RKO (cell line): ENCODE measurements around the gene ZNF311.

Experiments
- DNase-seq: peaks from one replicate; pipeline ENCODE4 v3.0.0-alpha.2; 2016; ENCODE audit warnings: low spot score

Gene ZNF311

DNA sequence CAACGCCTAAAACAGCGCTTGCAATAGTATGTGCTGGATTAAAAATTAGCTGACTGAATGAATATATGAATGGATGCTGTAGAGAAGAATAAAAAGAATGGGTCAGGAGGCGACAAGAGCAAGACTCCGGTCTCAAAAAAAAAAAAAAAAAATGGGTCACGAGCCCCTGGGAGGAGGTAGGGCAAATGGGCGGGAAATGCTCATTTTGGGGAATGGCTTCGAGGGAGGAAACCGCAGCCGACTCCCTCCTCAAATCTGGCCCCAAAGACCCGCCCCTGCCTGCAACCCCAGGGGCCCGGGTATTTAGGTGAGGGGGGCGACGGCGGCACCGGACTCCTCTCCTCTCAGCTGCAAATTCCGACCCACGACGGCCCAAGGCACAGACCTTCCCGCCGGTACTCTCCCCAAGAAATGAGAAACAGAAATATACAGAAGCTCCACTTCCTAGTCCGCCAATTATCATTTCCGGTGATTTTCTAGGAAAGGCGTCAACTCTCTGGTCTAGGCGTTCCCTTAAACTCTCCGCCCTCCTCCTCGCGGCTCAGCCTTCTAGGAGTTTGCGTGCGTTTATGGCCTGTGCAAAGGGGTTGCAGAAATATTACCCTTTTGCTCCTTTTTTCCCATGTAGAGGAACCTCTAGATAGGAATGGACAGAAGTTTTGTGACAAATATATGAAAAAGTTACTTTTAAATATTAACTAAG lies at the start of gene ZNF311:
ZNF311 (minus strand) TSS at position 133 of the 703 bp plus-strand sequence. CDS start 1,361 bp downstream, outside the sequence.
- no peak for DNase-seq

DNA sequence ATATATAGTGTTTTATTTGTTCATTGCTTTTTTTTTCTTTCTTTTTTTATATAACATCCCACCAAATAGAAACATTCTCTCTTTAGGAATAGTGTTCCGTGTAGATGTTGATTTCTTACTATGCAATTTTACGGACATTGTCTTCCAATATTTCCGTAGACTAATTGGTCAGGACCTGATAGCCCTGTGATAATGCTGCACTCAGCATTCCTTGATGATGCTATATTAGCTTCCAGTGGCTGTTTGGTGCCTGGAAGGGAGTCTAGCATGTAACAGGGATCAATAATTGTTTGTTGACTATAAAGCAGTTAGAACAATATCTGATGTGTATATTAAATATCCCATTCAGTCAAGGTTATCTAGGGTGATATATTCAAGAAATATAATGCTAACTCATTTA lies 46.6 kb upstream of the ZNF311 start:
- DNase-seq: no peak

DNA sequence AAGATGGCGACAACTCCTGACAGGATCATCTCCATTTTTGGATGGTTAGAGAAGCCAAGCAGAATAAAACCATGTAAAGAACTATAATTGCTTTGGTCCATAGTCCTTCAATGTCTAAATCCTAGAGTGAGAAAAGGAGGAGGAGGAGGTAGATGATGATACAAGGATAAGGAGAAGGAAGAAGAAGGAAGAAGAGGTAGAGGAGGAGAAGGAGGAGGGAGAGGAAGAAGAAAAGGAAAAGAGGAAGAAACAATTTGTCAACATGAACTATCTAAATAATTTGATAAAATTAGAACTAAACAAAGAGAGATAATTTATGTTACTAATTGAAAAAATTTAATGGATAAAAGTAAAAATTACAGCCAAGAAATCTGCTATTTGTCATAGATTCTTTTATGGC lies 40.0 kb upstream of the ZNF311 start, which contains the start of gene OR2W1:
OR2W1 (minus strand) TSS at position 101 of the 400 bp plus-strand sequence; CDS start at position 101, 0 bp downstream.
- no peak for DNase-seq

DNA sequence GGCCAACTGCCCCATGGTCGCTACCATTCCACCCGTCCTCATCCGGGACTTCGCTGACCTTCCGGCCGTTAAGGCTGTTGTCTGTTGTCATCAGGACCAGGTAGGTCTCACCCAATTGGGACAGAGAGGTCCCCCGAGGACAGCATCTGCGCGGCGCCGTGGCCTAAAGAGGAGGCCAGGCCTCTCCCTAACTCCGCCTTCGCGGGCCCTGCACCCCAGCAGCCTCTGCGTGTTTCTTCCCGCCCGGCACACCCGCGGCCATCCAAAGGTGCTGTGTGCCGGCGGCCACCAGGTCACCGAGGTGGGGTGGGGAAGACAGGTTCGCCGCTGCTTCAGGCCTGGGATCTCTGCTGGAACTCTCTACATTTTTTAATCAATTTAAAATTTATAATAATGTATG lies 30.8 kb upstream of the ZNF311 start:
- no peak for DNase-seq

DNA sequence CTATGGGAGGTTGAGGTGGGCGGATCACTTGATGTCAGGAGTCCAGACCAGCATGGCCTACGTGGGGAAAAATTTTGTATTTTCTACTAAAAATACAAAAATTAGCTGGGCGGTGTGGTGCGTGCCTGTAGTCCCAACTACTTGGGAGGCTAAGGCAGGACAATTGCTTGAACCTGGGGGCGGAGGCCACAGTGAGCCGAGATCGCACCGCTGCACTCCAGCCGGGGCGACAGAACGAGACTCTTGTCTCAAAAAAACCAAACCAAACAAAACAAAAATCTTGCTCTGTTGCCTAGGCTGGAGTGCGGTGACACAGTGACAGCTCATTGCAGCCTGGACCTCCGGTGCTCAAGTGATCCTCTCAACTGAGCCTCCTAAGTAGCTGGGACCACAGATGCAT lies 23.7 kb upstream of the ZNF311 start:
- no peak for DNase-seq

DNA sequence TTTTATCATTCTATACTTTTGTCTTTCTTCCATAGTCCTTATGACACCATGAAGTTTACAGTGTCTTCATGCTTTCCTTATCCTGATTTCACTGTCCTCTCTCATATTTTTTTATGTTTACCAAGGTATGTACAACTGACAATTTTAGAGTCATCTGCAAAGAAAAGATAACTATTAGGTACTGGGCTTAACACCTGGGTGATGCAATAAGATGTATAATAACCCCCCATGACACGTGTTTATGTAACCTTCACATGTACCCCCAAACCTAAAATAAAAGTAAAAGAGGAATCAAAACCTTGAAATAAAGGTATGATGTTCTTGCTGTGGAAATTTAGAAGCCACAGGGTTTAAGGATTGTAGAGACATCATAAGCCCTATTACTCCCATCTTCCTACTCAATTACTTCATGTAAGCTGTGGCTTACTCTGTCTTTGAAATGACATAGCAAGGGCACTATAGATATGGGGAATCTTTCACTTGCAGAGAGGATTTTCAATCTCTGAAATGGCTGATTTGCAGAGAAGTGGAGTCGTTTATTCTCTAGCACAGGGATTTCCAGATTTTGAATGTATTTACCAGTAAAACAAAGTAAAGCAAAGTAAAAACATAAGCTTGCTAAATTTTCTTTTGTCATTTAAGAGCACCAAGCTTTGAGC lies 20.9 kb upstream of the ZNF311 start:
- DNase-seq: no peak

DNA sequence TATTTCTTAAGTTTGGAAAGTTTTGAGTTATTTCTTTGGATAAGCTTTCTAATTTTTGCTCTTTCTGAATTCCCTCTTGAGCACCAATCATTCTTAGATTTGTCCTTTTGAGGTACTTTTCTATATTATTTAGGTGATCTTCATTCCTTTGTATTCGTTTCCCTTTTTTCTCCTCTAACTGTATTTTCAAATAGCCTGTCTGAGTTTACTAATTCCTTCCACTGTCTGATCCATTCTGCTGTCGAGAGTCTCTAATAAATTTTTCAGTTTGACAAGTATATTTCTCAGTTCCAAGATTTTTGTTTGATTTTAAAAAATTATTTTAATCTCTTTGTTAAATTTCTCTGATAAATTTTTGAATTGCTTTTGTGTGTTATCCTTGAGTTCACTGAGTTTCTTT lies 16.3 kb upstream of the ZNF311 start:
- no peak for DNase-seq

DNA sequence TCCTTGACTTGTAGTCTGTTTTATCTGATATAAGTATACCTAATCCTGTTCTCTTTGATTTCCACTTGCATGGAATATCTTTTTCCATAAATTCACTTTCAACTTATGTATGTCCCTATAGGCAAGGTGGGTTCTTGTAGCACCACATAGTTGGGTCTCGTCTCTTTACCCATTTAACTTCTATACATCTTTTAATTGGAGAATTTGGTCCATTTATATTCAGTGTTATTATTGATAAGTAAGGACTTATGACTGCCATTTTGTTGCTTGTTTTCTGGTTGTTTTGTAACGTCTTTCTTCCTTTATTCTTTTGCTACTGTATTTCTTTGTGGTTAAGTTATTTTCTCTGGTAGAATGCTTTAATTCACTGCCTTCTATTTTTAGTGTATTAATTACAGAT lies 14.5 kb upstream of the ZNF311 start:
- DNase-seq: no peak

DNA sequence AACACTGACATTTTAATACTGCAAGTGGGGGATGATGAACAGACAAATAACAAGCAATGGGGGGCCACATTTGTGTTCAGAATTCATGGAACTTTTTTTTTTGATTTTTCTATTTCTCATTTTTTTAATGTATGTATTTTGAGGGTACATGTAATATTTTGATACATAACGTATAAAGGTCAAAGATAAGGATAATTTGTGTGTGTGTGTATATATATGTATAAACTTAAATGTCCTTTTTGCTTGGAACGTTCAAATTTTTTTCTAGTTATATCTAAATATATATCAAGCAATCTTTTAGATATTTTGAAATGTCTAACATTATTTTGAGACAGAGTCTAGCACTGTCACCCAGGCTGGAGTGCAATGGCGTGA lies 12.3 kb upstream of the ZNF311 start:
- no peak for DNase-seq

DNA sequence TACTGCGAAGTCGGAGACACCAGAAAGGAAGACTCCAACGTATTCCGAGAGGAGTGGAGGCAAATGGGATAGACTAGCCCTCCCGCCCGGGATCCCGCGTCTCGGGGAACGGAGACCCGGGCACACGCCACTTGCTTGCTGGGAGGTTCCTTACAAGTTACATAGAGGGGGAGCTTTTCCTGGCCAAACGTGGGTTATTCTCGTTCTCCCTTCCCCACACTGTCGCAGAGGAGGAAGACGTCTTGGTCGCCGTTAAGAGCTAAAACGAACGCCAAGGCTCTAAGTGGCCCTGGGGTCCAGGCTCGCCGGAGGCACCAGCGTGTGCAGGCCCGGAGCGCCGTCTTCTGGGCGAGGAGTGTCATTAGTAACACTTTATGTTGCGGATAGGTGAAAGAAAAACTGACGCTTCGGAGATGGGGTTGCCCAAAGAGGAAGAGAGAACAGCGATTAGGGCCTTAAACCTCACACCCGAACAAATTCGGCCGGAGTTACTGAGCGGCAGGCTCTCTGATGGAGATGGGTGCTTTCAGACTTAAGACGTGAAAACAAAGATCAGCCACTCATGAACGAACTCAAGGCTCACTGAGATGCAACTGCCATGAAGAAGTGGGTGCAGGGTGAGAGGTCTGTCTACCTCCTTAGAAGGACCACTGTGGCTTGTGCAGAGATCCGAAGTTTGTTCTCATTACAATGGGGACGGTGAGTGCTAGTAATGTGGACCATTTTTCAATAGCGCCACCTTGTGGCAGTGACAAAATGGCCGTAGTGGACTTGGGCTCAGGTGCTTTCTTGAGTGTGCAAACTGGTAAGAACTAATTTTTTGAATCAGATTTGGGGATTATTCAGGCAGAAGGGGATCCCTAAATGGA lies 11.7 kb upstream of the ZNF311 start:
- DNase-seq: peak; percentile 88

DNA sequence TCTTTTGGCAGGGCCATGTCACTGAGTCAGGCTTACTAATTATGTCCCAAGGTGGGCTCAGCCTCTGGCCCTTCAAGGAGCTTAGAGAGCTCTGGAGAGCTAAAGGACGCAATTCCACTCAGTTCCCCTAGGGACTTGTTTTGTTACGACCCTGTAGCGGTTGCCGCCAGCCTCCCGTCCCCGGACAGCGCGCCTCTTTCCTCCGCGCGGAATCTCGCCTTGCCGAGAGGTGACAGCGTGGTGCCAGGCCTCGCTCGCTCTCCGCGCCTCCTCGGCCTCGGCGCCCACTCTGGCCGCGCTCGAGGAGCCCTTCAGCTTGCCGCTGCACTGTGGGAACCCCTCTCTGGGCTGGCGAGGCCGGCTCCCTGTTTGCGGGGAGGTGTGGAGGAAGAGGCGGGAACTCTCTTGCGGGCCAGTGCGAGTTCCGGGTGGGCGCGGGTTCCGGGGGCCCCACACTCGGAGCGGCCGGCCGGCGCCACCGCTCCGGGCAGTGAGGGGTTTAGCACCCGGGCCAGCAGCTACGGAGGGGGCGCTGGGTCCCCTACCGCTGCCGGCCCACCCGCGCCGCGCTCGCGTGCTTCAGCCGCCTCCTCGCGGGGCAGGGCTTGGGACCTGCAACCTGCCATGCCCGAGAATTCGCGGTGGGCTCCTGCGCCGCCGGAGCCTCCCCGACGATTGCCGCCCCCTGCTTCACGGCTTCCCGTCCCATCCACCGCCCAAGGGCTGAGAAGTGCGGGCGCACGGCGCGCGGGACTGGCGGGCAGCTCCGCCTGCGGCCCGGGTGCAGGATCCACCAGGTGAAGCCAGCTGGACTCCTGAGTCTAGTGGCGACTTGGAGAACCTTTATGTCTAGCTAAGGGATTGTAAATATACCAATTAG lies 9.9 kb upstream of the ZNF311 start:
- peak; percentile 1 for DNase-seq

DNA sequence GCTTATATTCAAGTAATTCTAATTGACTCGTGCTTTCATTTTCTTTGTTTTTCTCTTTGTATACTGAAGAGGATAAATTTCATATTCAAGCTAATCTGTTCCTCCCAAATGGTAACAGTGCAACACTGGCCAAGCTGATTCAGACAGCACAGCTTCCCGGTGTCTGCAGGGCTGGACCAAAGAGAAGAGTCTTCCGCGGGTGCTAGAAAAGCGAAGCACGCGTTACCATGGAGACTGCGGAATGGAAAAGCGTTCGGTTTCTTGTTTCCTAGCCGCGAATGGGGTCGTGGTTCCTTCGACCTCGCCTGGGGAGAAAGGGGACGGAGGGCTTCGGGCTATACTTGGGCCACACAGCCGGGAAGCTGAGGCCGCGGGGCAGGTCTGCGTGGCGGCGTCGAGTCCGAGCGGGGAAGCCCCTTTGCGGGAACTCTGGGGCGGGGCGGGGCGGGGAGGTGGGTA lies 6.2 kb upstream of the ZNF311 start:
- no peak for DNase-seq

DNA sequence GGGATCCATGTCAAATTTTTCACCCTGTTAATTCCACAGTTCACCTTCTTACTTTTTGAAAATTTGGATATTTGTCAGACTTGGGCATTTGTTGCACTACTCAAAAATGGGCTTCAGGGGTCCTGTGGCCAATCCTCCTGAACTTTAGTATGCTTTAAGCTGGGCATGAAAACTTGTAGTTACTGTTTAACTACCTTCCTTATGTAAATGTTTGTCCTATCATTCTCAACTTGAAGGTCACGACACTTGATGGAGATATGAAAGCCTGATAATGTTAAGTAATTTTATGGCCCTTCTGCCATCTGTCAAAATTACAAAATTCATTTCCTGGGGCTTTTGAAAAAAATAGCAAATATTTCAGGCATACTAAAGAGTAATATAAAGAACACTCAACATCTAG lies 4.2 kb upstream of the ZNF311 start:
- no peak for DNase-seq

DNA sequence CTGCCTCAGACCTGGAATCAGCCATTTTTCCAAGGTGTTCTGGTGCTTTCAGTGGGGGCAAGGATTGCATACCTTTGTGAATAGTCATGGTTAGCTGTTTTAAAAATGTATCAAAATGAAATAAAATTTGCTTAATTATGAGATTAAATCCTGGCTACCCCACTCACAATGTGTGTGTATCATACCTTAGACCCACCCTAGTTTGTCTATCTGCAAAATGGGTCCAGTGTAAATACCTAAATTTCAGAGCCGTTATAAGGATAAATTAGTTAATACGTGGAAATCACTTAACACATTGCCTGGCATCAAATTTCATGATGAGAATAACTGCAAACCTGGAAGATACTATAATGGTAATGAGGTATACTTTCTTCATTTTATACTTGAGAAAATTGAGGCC lies 3.0 kb upstream of the ZNF311 start:
- DNase-seq: no peak

DNA sequence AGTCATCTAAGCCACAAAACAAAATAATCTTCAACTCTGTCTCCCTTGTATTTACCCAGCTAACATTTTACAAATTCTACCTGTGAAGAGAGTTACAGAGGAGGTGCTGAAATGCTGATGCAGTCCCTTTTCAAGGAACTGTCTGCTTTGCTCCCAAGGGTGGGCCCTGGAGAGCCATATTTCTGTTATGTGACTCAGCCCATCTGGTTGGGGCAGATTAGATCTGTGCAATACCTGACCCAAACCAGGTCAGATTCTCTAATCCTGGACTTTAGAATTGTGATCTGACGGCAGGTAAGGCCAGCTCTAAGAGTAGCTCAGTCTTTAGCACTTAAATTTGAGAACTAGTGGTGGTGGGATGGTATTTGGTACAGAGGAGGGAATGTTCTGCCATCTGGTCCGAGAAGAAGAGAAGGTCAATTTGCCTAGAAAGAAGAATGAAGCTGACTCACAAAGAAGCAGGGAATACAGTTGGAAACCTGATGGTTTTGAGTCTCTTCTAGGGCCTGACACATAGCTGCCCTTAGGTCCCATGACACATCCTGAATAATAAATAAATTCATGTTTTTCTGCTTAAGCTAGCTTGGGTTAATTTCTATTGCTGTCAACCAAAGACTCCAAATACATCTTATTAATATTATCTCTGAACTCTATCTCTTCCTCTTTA lies 8.1 kb downstream of the ZNF311 start:
- no peak for DNase-seq

DNA sequence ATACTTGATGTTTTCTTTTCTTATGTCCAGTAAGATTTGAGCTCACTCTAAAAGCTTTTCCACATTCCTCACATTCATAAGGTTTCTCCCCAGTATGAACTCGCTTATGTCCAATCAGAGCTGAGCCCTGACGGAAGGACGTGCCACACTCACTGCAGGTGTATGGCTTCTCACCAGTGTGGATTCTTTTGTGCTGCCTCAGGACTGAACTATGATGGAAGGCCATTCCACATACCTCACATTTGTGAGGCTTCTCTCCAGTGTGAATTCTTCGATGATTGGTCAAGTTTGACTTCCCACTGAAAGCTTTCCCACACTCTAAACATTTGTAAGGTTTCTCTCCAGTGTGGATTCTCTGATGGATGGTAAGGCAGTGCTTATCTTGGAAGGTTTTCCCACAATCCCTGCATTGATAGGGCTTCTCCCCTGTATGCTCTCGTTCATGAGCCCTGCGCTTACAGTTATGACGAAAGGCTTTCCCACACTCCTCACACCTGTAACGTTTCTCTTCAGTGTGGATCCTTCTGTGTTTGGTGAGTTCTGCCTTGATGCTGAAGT lies 9.9 kb downstream of the ZNF311 start:
- no peak for DNase-seq

DNA sequence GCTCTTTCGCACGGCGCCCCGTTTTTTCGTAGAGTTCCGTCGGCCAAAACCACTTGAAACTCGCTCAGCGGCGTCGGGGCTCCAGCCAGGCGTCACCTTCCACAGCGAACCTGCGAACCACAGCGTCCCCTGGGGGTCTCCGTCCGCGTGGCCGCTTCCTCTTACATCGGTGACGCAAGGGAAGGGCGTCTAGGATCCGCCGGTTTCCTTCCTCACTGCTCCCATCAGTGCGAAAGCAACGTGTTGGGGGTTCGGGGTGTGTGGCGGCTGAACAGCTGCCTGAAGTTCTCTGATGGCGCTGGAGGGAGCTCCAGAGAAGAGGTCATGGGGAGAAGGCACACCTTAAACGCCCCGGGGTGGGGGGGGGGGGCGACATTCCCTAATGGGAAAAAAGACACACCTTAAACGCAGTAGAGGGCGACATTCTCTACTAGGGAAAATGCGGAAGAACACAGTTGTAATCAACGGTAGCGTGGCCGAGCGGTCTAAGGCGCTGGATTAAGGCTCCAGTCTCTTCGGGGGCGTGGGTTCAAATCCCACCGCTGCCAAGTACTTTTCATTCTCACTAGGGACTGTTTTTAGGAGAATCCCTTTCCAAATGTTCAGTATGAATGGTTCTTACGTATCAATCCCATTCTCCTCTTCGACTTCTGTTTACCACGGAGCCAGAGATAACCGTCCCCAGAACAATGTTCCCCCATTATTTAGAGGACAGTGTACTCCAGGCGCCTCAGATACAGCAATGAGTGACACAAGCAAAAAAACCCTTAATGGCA lies 16.4 kb downstream of the ZNF311 start:
- no peak for DNase-seq

DNA sequence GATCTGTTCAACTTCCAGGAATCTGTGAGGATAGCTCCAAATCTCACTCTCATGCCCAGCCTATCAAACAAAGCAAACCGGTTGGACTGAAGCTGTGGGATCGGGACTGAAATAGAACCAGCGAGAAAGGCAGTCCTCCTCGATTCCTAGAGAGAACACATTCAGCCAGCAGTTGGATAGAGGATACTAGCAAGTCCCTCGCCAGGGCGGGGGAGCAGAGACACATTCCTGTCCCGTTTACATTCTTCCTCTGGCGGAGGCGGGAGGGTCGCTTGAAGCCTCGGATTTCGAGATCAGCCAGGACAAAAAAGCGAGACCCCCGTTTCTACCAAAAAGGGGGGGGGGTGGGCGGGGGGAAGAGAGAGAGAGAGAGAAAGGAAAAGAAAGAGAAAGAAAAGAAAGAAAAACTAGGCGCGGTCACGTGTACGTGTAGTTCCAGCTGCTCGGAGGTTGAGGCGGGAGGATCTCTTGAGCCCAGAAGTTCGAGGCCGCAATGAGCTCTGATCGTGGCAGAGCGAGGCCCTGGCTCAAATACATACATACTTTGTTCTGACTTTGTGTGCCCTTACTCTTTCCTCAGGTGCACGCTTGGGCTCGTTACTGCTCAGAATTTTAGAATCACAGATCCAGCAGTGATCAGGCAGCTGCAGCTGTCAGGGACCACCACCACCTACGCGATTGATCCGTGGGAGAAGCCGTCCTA lies 19.5 kb downstream of the ZNF311 start:
- peak; percentile 21 for DNase-seq

DNA sequence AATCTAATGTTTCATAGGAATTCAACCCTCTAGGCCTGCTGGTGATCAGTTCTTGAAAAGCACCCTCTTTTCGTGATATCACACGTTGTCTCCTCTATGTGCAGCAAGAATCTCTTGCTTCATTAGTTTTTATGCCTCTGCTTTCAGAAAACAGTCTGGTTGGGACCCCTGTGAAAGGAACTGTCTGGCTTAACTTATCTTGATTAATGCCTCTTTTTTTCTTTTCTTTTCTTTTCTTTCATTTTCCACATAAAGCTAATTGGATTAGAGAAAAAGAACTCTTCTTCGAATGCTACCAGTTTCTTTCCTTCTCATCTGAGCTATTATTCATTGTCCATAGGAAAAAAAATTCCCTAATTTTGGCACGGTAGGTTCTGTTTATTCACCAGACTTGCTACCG lies 21.3 kb downstream of the ZNF311 start:
- no peak for DNase-seq
